HCT116 (cell line): ENCODE results near the gene PRORP.

Source experiments
- CEBPB ChIP-seq: IDR thresholded peaks from 2 replicates; pipeline ENCODE4 v1.6.1; 2012; ENCODE audit warnings: low read depth
- CTCF ChIP-seq, 3 experiments: fragments of 200-600 bp in 1 of 3; sonication (generic) in 1 of 3; IDR thresholded peaks in 2 of 3; conservative IDR thresholded peaks in 1 of 3; 2 replicates each; pipeline ENCODE4 v1.5.1; 2012 to 2017; ENCODE audit warnings: low read depth in 2 of 3, low read length in 2 of 3, antibody characterized with exemption in 1 of 3, borderline replicate concordance in 1 of 3, control low read depth in 1 of 3, mild to moderate bottlenecking in 1 of 3, mixed read lengths in 1 of 3, mixed run types in 1 of 3, moderate library complexity in 1 of 3; ENCODE audit not compliant: insufficient read depth in 1 of 3
- EZH2 ChIP-seq: fragments of 200-600 bp; sonication (generic); IDR thresholded peaks from 2 replicates; pipeline ENCODE4 v1.6.1; 2017; ENCODE audit warnings: antibody characterized with exemption, mixed run types
- POLR2A ChIP-seq: IDR thresholded peaks from 2 replicates; pipeline ENCODE4 v1.7.0; 2011; ENCODE audit warnings: borderline replicate concordance; ENCODE audit not compliant: insufficient read depth, insufficient read length; ENCODE audit errors: extremely low read depth
- POLR2AphosphoS5 ChIP-seq: IDR thresholded peaks from 2 replicates; pipeline ENCODE4 v1.6.1; 2011; ENCODE audit warnings: mild to moderate bottlenecking, low read depth, low read length, moderate library complexity
- RAD21 ChIP-seq: IDR thresholded peaks from 2 replicates; pipeline ENCODE4 v1.6.1; 2012; ENCODE audit warnings: low read depth, mild to moderate bottlenecking
- SP1 ChIP-seq: IDR thresholded peaks from 2 replicates; pipeline ENCODE4 v1.6.1; 2012; ENCODE audit warnings: low read depth
- SRF ChIP-seq: IDR thresholded peaks from 2 replicates; pipeline ENCODE4 v1.6.1; 2012; ENCODE audit warnings: low read depth

- TF ChIP-seq CTCF (IDR thresholded peaks at IDR 0.05 in 2 of 3, conservative IDR thresholded peaks at IDR 0.05 in 1 of 3; ENCODE audit: borderline replicate concordance in 1 of 3, insufficient read depth in 1 of 3, low read depth in 2 of 3, low read length in 2 of 3) = no peak
- TF ChIP-seq POLR2A = no peak
- TF ChIP-seq SP1 = no peak
- no peak for TF ChIP-seq EZH2
- TF ChIP-seq SRF = no peak
- no peak for TF ChIP-seq CEBPB
- TF ChIP-seq POLR2AphosphoS5 = no peak
- TF ChIP-seq RAD21 = no peak
These were observed 44.3 kb upstream of the PRORP start for GRCh38 chr14:35078082-35078481.
